ENCODE data around the gene WDR1.
"Not testable (repeated sequence)": the region's sequence is repeated elsewhere in the genome, so short reads cannot be mapped to it uniquely, and the experiment has no call there.

The WDR1 gene

DNA sequence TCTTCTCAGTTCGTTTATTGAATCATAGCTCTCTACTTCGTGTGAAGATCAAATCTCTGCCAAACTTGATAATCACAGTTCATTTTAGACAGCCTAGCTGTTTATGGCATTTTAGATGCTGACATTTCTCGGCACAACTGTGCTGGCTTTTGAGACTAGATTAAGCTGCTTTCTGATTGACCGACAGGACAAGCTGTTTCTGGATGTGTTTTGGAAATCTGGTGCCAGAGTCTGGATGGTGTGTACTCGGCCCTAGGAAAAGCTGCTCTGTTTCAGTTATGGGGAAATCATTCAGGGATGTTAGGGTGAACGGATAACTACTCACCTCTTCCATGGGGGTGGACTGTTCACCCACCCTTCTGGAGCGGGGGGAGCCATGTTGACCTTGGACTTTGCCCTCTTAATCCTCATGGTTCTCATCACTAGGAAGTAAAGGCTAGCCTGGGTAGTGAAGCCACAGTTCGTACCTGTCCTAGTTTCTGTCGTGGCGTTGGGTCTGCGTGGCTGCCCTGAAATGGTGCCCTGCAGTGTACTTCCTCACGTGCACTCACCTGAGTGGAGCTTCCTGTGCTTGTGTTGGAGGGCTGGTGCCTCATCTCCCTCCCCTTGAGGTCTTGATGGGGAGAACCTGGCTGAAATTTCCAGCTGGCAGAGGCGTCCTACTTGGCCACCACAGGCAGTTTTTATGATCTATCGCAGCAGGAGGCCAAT, 13.7 kb upstream of the WDR1 start:
- H3K9me3 ChIP-seq (ENCODE audit: control insufficient read depth, insufficient read depth, low read length) = no peaks in the 10 kb centered on the region
- H3K4me2 ChIP-seq (ENCODE audit: low read length) = no peak overlapping the region
- peaks cover 5% of the 10 kb centered on the region; the same call in 1 of the 2 replicates for H3K27me3 ChIP-seq (ENCODE audit: control insufficient read depth, low read length)
- H3K36me3 ChIP-seq (ENCODE audit: control insufficient read depth, low read length) = no peaks in the 10 kb centered on the region
- H3K79me2 ChIP-seq (ENCODE audit: control insufficient read depth, low read length) = no peaks in the 10 kb centered on the region
- H3K27ac ChIP-seq (ENCODE audit: low read depth, low read length) = no peak overlapping the region
- H4K20me1 ChIP-seq (ENCODE audit: control insufficient read depth, insufficient read depth, low read depth, low read length) = no peaks in the 10 kb centered on the region
- no peak overlapping the region for H3K4me3 ChIP-seq (ENCODE audit: low read length)
- H3F3A ChIP-seq (ENCODE audit: control insufficient read depth, insufficient read depth) = no peaks in the 10 kb centered on the region
- no peaks in the 10 kb centered on the region for H3K4me1 ChIP-seq (ENCODE audit: control insufficient read depth, low read length)
- no peak for TF ChIP-seq EZH2phosphoT487 (IDR thresholded peaks at IDR 0.05; ENCODE audit: borderline replicate concordance, low read length)
- TF ChIP-seq, protein P1, sequence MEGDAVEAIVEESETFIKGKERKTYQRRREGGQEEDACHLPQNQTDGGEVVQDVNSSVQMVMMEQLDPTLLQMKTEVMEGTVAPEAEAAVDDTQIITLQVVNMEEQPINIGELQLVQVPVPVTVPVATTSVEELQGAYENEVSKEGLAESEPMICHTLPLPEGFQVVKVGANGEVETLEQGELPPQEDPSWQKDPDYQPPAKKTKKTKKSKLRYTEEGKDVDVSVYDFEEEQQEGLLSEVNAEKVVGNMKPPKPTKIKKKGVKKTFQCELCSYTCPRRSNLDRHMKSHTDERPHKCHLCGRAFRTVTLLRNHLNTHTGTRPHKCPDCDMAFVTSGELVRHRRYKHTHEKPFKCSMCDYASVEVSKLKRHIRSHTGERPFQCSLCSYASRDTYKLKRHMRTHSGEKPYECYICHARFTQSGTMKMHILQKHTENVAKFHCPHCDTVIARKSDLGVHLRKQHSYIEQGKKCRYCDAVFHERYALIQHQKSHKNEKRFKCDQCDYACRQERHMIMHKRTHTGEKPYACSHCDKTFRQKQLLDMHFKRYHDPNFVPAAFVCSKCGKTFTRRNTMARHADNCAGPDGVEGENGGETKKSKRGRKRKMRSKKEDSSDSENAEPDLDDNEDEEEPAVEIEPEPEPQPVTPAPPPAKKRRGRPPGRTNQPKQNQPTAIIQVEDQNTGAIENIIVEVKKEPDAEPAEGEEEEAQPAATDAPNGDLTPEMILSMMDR (IDR thresholded peaks at IDR 0.05; ENCODE audit: low read depth, low read length, poor library complexity, severe bottlenecking) = no peak
- no peaks in the 10 kb centered on the region for H3K9me2 ChIP-seq (replicated peaks; ENCODE audit: control insufficient read depth, low read length)

DNA sequence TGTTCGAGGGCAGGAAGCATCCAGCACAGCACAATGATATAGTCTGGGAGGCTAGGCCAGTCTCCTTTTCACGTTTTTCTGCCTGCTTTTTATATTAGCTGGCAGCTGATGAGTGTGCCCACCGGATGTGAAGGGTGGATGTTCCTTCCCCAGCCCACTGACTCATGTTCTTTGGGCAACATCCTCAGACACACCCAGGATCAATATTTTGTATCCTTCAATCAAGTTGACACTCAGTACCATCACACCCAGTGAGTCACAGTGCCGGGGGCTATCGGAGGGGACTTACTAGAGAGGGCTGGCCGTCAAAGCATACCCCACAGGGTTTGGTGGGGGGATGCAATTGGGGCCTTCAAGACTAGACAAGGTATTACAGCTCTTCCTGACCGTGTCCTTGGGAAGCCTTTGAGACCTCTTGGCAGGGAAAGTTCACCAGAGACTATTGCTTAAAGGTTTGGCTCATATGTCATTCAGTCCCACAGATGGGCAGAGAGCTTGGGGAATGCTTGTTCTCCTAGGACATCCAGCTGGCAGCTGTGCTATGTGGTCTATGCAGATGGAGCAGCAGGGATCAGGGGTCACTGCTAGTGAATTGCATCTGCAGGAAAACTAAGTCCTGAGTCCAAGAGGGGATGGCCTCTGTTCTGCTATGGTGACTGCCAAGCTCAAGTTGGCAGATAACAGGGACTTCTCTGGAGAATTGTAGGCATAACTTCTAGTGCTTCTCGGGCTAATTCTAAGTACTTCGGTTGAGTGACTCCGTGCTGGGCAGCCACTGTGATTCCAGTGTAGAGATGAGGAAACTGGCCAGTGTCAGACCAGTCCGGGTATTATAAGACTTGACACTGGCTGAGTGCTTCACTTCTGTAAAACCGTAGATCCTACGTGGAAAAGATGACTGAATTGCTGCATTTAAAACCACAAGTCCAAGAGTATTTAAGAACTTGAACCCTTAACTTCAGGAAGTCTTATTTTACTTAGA, 12.9 kb upstream of the WDR1 start:
- Histone ChIP-seq H3K9me3 (ENCODE audit: control insufficient read depth, insufficient read depth, low read length) (no peaks in the 10 kb centered on the region), H3F3A (ENCODE audit: control insufficient read depth, insufficient read depth) (no peaks in the 10 kb centered on the region), H3K4me3 (ENCODE audit: low read length) (no peak overlapping the region), H3K79me2 (ENCODE audit: control insufficient read depth, low read length) (no peaks in the 10 kb centered on the region), H3K36me3 (ENCODE audit: control insufficient read depth, low read length) (no peaks in the 10 kb centered on the region), H4K20me1 (ENCODE audit: control insufficient read depth, insufficient read depth, low read depth, low read length) (no peaks in the 10 kb centered on the region), H3K4me1 (ENCODE audit: control insufficient read depth, low read length) (no peaks in the 10 kb centered on the region), H3K27me3 (ENCODE audit: control insufficient read depth, low read length) (peaks cover 5% of the 10 kb centered on the region; the same call in 1 of the 2 replicates), H3K27ac (ENCODE audit: low read depth, low read length) (no peak overlapping the region), H3K9me2 (replicated peaks; ENCODE audit: control insufficient read depth, low read length) (no peaks in the 10 kb centered on the region), H3K4me2 (ENCODE audit: low read length) (no peak overlapping the region)
- no peak for TF ChIP-seq EZH2phosphoT487 (IDR thresholded peaks at IDR 0.05; ENCODE audit: borderline replicate concordance, low read length)
- TF ChIP-seq, protein P1 (IDR thresholded peaks at IDR 0.05; ENCODE audit: low read depth, low read length, poor library complexity, severe bottlenecking) = no peak

DNA sequence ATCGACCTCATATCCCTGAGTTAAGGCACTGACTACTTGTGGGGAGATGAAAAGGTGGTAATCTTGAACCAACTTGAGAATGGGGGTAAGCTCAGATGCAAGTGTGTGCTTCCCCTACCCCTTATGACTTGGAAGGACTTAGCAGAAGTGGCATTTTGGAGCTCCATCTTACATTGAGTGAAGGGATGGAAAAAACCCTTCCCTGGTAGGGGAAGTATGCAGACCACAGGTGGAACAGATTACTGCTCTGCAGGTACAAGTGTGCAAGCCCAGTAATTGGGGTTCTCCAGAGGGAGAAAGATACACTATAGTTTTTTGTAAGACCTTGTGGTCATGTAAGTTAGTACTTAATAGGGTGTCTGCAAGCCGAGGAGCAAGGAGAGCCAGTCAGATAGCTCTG, 12.2 kb upstream of the WDR1 start:
- TF ChIP-seq EZH2phosphoT487 (IDR thresholded peaks at IDR 0.05; ENCODE audit: borderline replicate concordance, low read length) = no peak
- Histone ChIP-seq H3K4me2 (ENCODE audit: low read length) (no peak overlapping the region), H4K20me1 (ENCODE audit: control insufficient read depth, insufficient read depth, low read depth, low read length) (no peaks in the 10 kb centered on the region), H3K27ac (ENCODE audit: low read depth, low read length) (no peak overlapping the region), H3K4me3 (ENCODE audit: low read length) (no peak overlapping the region), H3K79me2 (ENCODE audit: control insufficient read depth, low read length) (no peaks in the 10 kb centered on the region), H3K4me1 (ENCODE audit: control insufficient read depth, low read length) (no peaks in the 10 kb centered on the region), H3F3A (ENCODE audit: control insufficient read depth, insufficient read depth) (no peaks in the 10 kb centered on the region), H3K9me2 (replicated peaks; ENCODE audit: control insufficient read depth, low read length) (no peaks in the 10 kb centered on the region), H3K36me3 (ENCODE audit: control insufficient read depth, low read length) (no peaks in the 10 kb centered on the region), H3K9me3 (ENCODE audit: control insufficient read depth, insufficient read depth, low read length) (no peaks in the 10 kb centered on the region), H3K27me3 (ENCODE audit: control insufficient read depth, low read length) (peaks cover 5% of the 10 kb centered on the region; the same call in 1 of the 2 replicates)

DNA sequence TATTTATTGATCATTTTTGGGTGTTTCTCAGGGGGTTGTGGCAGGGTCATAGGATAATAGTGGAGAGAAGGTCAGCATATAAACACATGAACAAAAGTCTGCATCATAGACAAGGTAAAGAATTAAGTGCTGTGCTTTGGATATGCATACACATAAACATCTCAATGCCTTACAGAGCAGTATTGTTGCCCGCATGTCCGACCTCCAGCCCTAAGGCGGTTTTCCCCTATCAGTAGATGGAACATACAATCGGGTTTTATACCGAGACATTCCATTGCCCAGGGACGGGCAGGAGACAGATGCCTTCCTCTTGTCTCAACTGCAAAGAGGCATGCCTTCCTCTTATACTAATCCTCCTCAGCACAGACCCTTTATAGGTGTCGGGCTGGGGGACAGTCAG, 10.9 kb upstream of the WDR1 start:
- H3K9me2 ChIP-seq (replicated peaks; ENCODE audit: control insufficient read depth, low read length); H3K36me3 ChIP-seq (ENCODE audit: control insufficient read depth, low read length); H3K27ac ChIP-seq (ENCODE audit: low read depth, low read length); H3K4me2 ChIP-seq (ENCODE audit: low read length); H3K27me3 ChIP-seq (ENCODE audit: control insufficient read depth, low read length); H3F3A ChIP-seq (ENCODE audit: control insufficient read depth, insufficient read depth); H3K9me3 ChIP-seq (ENCODE audit: control insufficient read depth, insufficient read depth, low read length); H3K79me2 ChIP-seq (ENCODE audit: control insufficient read depth, low read length); H3K4me1 ChIP-seq (ENCODE audit: control insufficient read depth, low read length); H4K20me1 ChIP-seq (ENCODE audit: control insufficient read depth, insufficient read depth, low read depth, low read length); H3K4me3 ChIP-seq (ENCODE audit: low read length): not testable (repeated sequence)

Data from DOHH2 (cell line).